AG04450 (cell line): Measurements from ENCODE around the gene CCDC134. TPM values are rescaled to one million over a fixed set of nuclear protein-coding genes. Genes with fewer than 3 reads are reported as not detected.
A peak's percentile ranks its signal among the peaks of the same experiment; 100 is the strongest.

Experiments used
- CTCF ChIA-PET: fragments of 300-600, 350-600 bp; formaldehyde crosslinking; extraction: SDS; loops from one replicate; lab custom pipeline; 2022; ENCODE audit warnings: antibody characterized with exemption, inconsistent platforms; lab: Charles Lee
- POLR2A ChIA-PET: fragments of 350-600 bp; formaldehyde crosslinking; extraction: SDS; loops from one replicate; lab custom pipeline; 2021; ENCODE audit warnings: antibody characterized with exemption, inconsistent platforms; lab: Yijun Ruan, JAX
- DNase-seq: peaks from one replicate; pipeline ENCODE4 v3.0.0-alpha.2; 2011; ENCODE audit warnings: low read depth, low spot score
- H3K27ac ChIP-seq: one replicate; pipeline ENCODE4 v1.5.1; 2012; ENCODE audit warnings: low read depth, low read length, control low read depth
- H3K27me3 ChIP-seq: one replicate; pipeline ENCODE4 v1.6.0; 2012; ENCODE audit warnings: low read length; ENCODE audit not compliant: control insufficient read depth, insufficient read depth
- H3K4me3 ChIP-seq: 2 replicates; pipeline ENCODE4 v1.5.1; 2011; ENCODE audit warnings: mild to moderate bottlenecking, low read depth, low read length, control low read depth
- H3K9me3 ChIP-seq: 2 replicates; pipeline ENCODE4 v1.5.1; 2012; ENCODE audit warnings: low read length; ENCODE audit not compliant: control insufficient read depth, insufficient read depth
- CTCF ChIP-seq: IDR thresholded peaks from 2 replicates; pipeline ENCODE4 v1.5.1; 2011; ENCODE audit warnings: low read depth, low read length, control low read depth, inconsistent platforms
- polyA plus RNA-seq: library from polyadenylated mRNA; depleted of rRNA; stranded (reverse); fragments of >200 nt; gene quantifications from 2 replicates; pipeline ENCODE4 v1.2.3, GENCODE V29; 2011

The CCDC134 gene
- polyA plus RNA-seq, 1 experiment, result 2.6 TPM

GRCh38 chr22:41856469-41856868 lies 56.0 kb downstream of the CCDC134 start:
- H3K9me3 ChIP-seq, result no peaks in the 10 kb centered on the region
- no peak for DNase-seq
- no peaks in the 10 kb centered on the region for H3K27me3 ChIP-seq
- ChIA-PET POLR2A (no interaction called here), CTCF (interaction anchor here (0.6 to 5.0 kb wide), 5 partner anchors 56 to 159 kb away, joined by 3 to 41 read pairs (median 4); partner anchors contain the start of genes CCDC134 and MEI1)
- no peak overlapping the region for H3K4me3 ChIP-seq
- TF ChIP-seq CTCF, result no peak
- H3K27ac ChIP-seq, result no peak overlapping the region

GRCh38 chr22:41857155-41857859 lies 56.8 kb downstream of the CCDC134 start:
- ChIA-PET CTCF (interaction anchor here (0.5 to 5.0 kb wide), 10 partner anchors 15 to 160 kb away, joined by 3 to 41 read pairs (median 4); partner anchors contain the start of genes CCDC134 and MEI1), POLR2A (no interaction called here)
- Histone ChIP-seq H3K27me3 (no peaks in the 10 kb centered on the region), H3K4me3 (no peak overlapping the region), H3K27ac (no peak overlapping the region), H3K9me3 (no peaks in the 10 kb centered on the region)
- TF ChIP-seq CTCF, result peak; percentile 73
- no peak for DNase-seq

GRCh38 chr22:41857860-41858199 lies 57.4 kb downstream of the CCDC134 start:
- Histone ChIP-seq H3K9me3 (no peaks in the 10 kb centered on the region), H3K4me3 (no peak overlapping the region), H3K27ac (no peak overlapping the region), H3K27me3 (no peaks in the 10 kb centered on the region)
- DNase-seq, result no peak
- TF ChIP-seq CTCF, result no peak
- ChIA-PET POLR2A (no interaction called here), CTCF (interaction anchor here (1.2 to 5.0 kb wide), 5 partner anchors 14 to 161 kb away, joined by 3 to 41 read pairs (median 3); partner anchors contain the start of gene MEI1)

- Histone ChIP-seq H3K9me3 (no peaks in the 10 kb centered on the region), H3K4me3 (no peak overlapping the region), H3K27ac (peak overlapping the region; percentile 77), H3K27me3 (no peaks in the 10 kb centered on the region)
- ChIA-PET POLR2A (interaction anchor here (1.3 kb wide), 1 partner anchor 29 kb away, joined by 5 read pairs; the partner anchor contains the start of gene SREBF2), CTCF (interaction anchor here (1.7 to 3.7 kb wide), 3 partner anchors 79 to 165 kb away, joined by 5 to 23 read pairs (median 21); no protein-coding TSS in a partner anchor)
- no peak for DNase-seq
- no peak for TF ChIP-seq CTCF
Observed at GRCh38 chr22:41862160-41862529, 61.7 kb downstream of the CCDC134 start.
